Measurements from ENCODE around the gene PTGFR. TPM values are rescaled to one million over a fixed set of nuclear protein-coding genes. Genes with fewer than 3 reads are reported as not detected.

PTGFR gene
- polyA plus RNA-seq (2013, experiment 1 of 2): not detected
- polyA plus RNA-seq (2013, experiment 2 of 2): 0.06 TPM

- 1% methylated on average over 42 of the region's 42 CpGs for WGBS
- Histone ChIP-seq H3K4me1 (ENCODE audit: insufficient read depth, low read length) (no peaks in the 10 kb centered on the region), H3K9ac (ENCODE audit: low read depth, low read length) (no peak within 1 kb of the TSS), H3K4me3 (ENCODE audit: low read length) (peak within 1 kb of the TSS; percentile 62), H3K36me3 (ENCODE audit: insufficient read depth, low read length) (no peaks in the 10 kb centered on the region), H3K27ac (ENCODE audit: low read depth, low read length) (no peak within 1 kb of the TSS), H3K9me3 (ENCODE audit: insufficient read depth, low read depth, low read length) (no peaks in the 10 kb centered on the region), H3K27me3 (ENCODE audit: insufficient read depth, low read length) (peaks cover 54% of the 10 kb centered on the region)
Observed at GRCh38 chr1:78490861-78491450, at the start of gene PTGFR. Gene PTGFR, plus strand, starts transcription at chr1:78490974. Its CDS starts 1,770 bp downstream, at chr1:78492744.

- Histone ChIP-seq H3K36me3 (ENCODE audit: insufficient read depth, low read length) (no peaks in the 10 kb centered on the region), H3K27ac (ENCODE audit: low read depth, low read length) (no peak overlapping the region), H3K9me3 (ENCODE audit: insufficient read depth, low read depth, low read length) (no peaks in the 10 kb centered on the region), H3K4me3 (ENCODE audit: low read length) (no peak overlapping the region), H3K9ac (ENCODE audit: low read depth, low read length) (no peak overlapping the region), H3K4me1 (ENCODE audit: insufficient read depth, low read length) (peaks cover 6% of the 10 kb centered on the region), H3K27me3 (ENCODE audit: insufficient read depth, low read length) (no peaks in the 10 kb centered on the region)
- WGBS: 74% methylated on average over 3 of the region's 3 CpGs
Observed at GRCh38 chr1:78441921-78442320, 48.9 kb upstream of the PTGFR start.

- Histone ChIP-seq H3K4me3 (ENCODE audit: low read length) (no peak overlapping the region), H3K27ac (ENCODE audit: low read depth, low read length) (no peak overlapping the region), H3K4me1 (ENCODE audit: insufficient read depth, low read length) (no peaks in the 10 kb centered on the region), H3K36me3 (ENCODE audit: insufficient read depth, low read length) (no peaks in the 10 kb centered on the region), H3K27me3 (ENCODE audit: insufficient read depth, low read length) (no peaks in the 10 kb centered on the region), H3K9me3 (ENCODE audit: insufficient read depth, low read depth, low read length) (no peaks in the 10 kb centered on the region), H3K9ac (ENCODE audit: low read depth, low read length) (no peak overlapping the region)
Observed at GRCh38 chr1:78447086-78447485, 43.7 kb upstream of the PTGFR start.

- no peak overlapping the region for H3K9ac ChIP-seq (ENCODE audit: low read depth, low read length)
- H3K27me3 ChIP-seq (ENCODE audit: insufficient read depth, low read length): no peaks in the 10 kb centered on the region
- H3K27ac ChIP-seq (ENCODE audit: low read depth, low read length): no peak overlapping the region
- no peak overlapping the region for H3K4me3 ChIP-seq (ENCODE audit: low read length)
- H3K9me3 ChIP-seq (ENCODE audit: insufficient read depth, low read depth, low read length): peaks cover 6% of the 10 kb centered on the region
- no peaks in the 10 kb centered on the region for H3K4me1 ChIP-seq (ENCODE audit: insufficient read depth, low read length)
- no peaks in the 10 kb centered on the region for H3K36me3 ChIP-seq (ENCODE audit: insufficient read depth, low read length)
- 91% methylated on average over 1 of the region's 1 CpG for WGBS
Observed at GRCh38 chr1:78464449-78464891, 26.3 kb upstream of the PTGFR start.

GRCh38 chr1:78465143-78465542, 25.6 kb upstream of the PTGFR start:
- no peaks in the 10 kb centered on the region for H3K4me1 ChIP-seq (ENCODE audit: insufficient read depth, low read length)
- WGBS: 82% methylated on average over 1 of the region's 1 CpG
- H3K36me3 ChIP-seq (ENCODE audit: insufficient read depth, low read length): no peaks in the 10 kb centered on the region
- H3K9ac ChIP-seq (ENCODE audit: low read depth, low read length): no peak overlapping the region
- H3K27me3 ChIP-seq (ENCODE audit: insufficient read depth, low read length): no peaks in the 10 kb centered on the region
- no peak overlapping the region for H3K4me3 ChIP-seq (ENCODE audit: low read length)
- no peak overlapping the region for H3K27ac ChIP-seq (ENCODE audit: low read depth, low read length)
- H3K9me3 ChIP-seq (ENCODE audit: insufficient read depth, low read depth, low read length): peaks cover 6% of the 10 kb centered on the region

- no peaks in the 10 kb centered on the region for H3K4me1 ChIP-seq (ENCODE audit: insufficient read depth, low read length)
- WGBS: 91% methylated on average over 1 of the region's 1 CpG
- no peak overlapping the region for H3K9ac ChIP-seq (ENCODE audit: low read depth, low read length)
- no peaks in the 10 kb centered on the region for H3K36me3 ChIP-seq (ENCODE audit: insufficient read depth, low read length)
- no peak overlapping the region for H3K27ac ChIP-seq (ENCODE audit: low read depth, low read length)
- no peaks in the 10 kb centered on the region for H3K27me3 ChIP-seq (ENCODE audit: insufficient read depth, low read length)
- no peak overlapping the region for H3K4me3 ChIP-seq (ENCODE audit: low read length)
- H3K9me3 ChIP-seq (ENCODE audit: insufficient read depth, low read depth, low read length): no peaks in the 10 kb centered on the region
Observed at GRCh38 chr1:78468521-78468920, 22.3 kb upstream of the PTGFR start.

- Histone ChIP-seq H3K4me1 (ENCODE audit: insufficient read depth, low read length) (no peaks in the 10 kb centered on the region), H3K27me3 (ENCODE audit: insufficient read depth, low read length) (no peaks in the 10 kb centered on the region), H3K36me3 (ENCODE audit: insufficient read depth, low read length) (no peaks in the 10 kb centered on the region), H3K9ac (ENCODE audit: low read depth, low read length) (no peak overlapping the region), H3K27ac (ENCODE audit: low read depth, low read length) (no peak overlapping the region), H3K9me3 (ENCODE audit: insufficient read depth, low read depth, low read length) (no peaks in the 10 kb centered on the region), H3K4me3 (ENCODE audit: low read length) (no peak overlapping the region)
- WGBS: 100% methylated on average over 1 of the region's 1 CpG
Observed at GRCh38 chr1:78469576-78469975, 21.2 kb upstream of the PTGFR start.

GRCh38 chr1:78471890-78472620, 18.7 kb upstream of the PTGFR start:
- Histone ChIP-seq H3K4me3 (ENCODE audit: low read length) (no peak overlapping the region), H3K27ac (ENCODE audit: low read depth, low read length) (no peak overlapping the region), H3K27me3 (ENCODE audit: insufficient read depth, low read length) (no peaks in the 10 kb centered on the region), H3K9me3 (ENCODE audit: insufficient read depth, low read depth, low read length) (no peaks in the 10 kb centered on the region), H3K36me3 (ENCODE audit: insufficient read depth, low read length) (no peaks in the 10 kb centered on the region), H3K4me1 (ENCODE audit: insufficient read depth, low read length) (no peaks in the 10 kb centered on the region), H3K9ac (ENCODE audit: low read depth, low read length) (no peak overlapping the region)
- 88% methylated on average over 2 of the region's 2 CpGs for WGBS

- 96% methylated on average over 2 of the region's 2 CpGs for WGBS
- Histone ChIP-seq H3K4me3 (ENCODE audit: low read length) (no peak overlapping the region), H3K9me3 (ENCODE audit: insufficient read depth, low read depth, low read length) (no peaks in the 10 kb centered on the region), H3K9ac (ENCODE audit: low read depth, low read length) (no peak overlapping the region), H3K27ac (ENCODE audit: low read depth, low read length) (no peak overlapping the region), H3K4me1 (ENCODE audit: insufficient read depth, low read length) (no peaks in the 10 kb centered on the region), H3K27me3 (ENCODE audit: insufficient read depth, low read length) (no peaks in the 10 kb centered on the region), H3K36me3 (ENCODE audit: insufficient read depth, low read length) (no peaks in the 10 kb centered on the region)
Observed at GRCh38 chr1:78472851-78473496, 17.8 kb upstream of the PTGFR start.

GRCh38 chr1:78474092-78474491, 16.7 kb upstream of the PTGFR start:
- H3K9me3 ChIP-seq (ENCODE audit: insufficient read depth, low read depth, low read length): no peaks in the 10 kb centered on the region
- H3K27me3 ChIP-seq (ENCODE audit: insufficient read depth, low read length): no peaks in the 10 kb centered on the region
- no peaks in the 10 kb centered on the region for H3K36me3 ChIP-seq (ENCODE audit: insufficient read depth, low read length)
- no peak overlapping the region for H3K4me3 ChIP-seq (ENCODE audit: low read length)
- no peak overlapping the region for H3K9ac ChIP-seq (ENCODE audit: low read depth, low read length)
- H3K4me1 ChIP-seq (ENCODE audit: insufficient read depth, low read length): no peaks in the 10 kb centered on the region
- no peak overlapping the region for H3K27ac ChIP-seq (ENCODE audit: low read depth, low read length)

- H3K27ac ChIP-seq (ENCODE audit: low read depth, low read length): no peak overlapping the region
- H3K9ac ChIP-seq (ENCODE audit: low read depth, low read length): no peak overlapping the region
- no peaks in the 10 kb centered on the region for H3K9me3 ChIP-seq (ENCODE audit: insufficient read depth, low read depth, low read length)
- no peaks in the 10 kb centered on the region for H3K27me3 ChIP-seq (ENCODE audit: insufficient read depth, low read length)
- H3K4me3 ChIP-seq (ENCODE audit: low read length): no peak overlapping the region
- no peaks in the 10 kb centered on the region for H3K36me3 ChIP-seq (ENCODE audit: insufficient read depth, low read length)
- H3K4me1 ChIP-seq (ENCODE audit: insufficient read depth, low read length): no peaks in the 10 kb centered on the region
- 94% methylated on average over 3 of the region's 4 CpGs for WGBS
Observed at GRCh38 chr1:78475888-78476610, 14.7 kb upstream of the PTGFR start.

Measured in HUES64 (cell line).